AG08396 (cell line): Measurements from ENCODE around the gene ARL4D.

Experiments used
- DNase-seq: peaks from one replicate; pipeline ENCODE4 v3.0.0; 2012; ENCODE audit warnings: low spot score, mixed read lengths

Gene ARL4D

GRCh38 chr17:43427362-43428043, 28.7 kb downstream of the ARL4D start:
- DNase-seq = no peak

- DNase-seq = no peak
These were observed 29.7 kb downstream of the ARL4D start for GRCh38 chr17:43428524-43428923.

DNA sequence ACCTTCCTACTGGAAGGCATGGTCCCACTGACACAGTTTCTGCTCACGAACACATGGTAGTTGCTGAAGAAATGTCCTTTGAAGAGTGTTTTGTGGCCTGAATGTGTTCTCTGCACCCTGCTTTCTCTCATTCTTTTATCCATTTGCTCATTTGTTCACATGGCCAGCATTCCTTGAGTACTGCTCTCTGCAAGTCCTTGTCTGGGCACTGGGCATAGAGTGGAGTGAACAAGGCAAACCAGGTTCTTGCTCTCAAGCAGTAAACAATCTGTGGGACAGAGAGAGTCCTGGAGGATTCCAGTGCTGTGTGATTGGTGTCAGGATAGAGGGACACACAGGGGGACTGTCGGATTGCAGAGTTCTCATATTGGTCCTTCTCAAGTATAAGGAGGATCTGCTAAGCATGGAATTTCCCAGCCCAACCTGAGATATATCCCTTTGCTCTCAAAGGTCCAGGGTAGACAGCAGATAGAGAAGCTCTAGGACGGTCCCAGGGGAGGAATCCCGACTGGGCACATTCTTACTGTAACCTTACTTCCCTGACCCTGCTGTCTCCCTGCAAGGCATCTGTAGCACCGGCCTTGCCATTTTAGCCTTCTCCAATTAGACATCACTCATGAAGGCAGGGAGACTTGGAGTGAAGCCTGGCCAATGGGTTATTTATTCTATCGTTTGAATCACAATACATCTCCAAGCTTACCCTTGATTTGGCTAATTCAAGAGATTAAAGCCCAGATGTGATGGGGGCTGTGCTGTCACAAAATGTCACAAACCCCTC, 32.3 kb downstream of the ARL4D start:
- DNase-seq = no peak

DNA sequence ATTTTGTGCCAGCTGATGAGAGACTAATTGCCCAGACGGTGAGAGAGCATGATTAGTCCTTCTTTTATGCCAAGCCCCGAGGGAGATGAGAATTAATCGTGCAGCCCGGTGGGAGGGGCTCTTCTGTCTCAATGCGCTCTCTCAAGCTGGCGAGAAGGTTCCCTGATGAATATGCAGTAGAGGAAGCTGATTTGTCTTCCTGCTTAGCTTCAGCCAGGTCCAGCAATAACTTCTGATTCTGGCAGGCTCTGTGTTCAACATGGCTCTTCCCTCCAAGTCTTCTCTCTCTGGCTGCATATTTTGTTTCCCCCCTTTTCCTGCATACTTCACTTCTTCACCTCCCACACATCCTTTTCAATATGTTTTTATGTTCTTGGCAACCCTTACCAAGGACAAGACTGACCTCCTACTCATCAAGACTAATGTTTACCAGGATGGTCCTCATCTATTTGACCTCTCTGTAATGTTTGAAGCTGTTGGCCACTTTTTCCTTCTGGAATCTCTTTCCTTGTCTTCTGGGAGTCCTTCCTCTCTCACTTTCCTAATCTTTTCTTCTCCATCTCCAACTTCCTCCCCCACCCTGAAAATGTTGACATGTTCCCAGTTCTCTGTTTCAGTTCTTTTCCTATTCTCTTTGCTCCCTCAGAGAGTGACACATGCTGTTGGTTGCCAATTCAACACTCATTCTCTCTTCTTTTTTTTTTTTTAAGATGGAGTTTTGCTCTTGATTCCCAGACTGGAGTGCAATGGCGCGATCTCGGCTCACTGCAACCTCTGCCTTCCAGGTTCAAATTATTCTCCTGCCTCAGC, 33.1 kb downstream of the ARL4D start:
- no peak for DNase-seq

DNA sequence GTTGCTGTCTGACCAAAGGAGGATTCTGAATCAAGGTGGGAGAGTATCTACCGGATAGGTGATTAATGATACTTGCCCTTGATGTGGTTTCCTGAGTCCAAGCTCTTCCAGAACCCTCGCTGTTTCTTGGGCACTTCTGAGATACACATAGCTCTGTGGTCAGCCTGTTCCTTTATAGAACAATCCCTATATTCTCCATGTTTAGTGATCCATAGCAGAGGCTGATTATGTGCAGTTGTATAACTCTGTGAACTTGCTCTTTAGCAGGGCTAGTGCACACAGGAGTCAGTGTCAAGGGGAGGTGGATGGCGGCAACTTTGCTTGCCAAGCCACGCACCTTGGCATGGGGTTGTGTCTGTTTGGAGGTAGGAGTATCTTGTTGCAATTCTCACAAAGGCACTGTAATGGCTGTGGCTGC, 36.1 kb downstream of the ARL4D start:
- DNase-seq = no peak

GRCh38 chr17:43437756-43438155, 39.0 kb downstream of the ARL4D start:
- DNase-seq = no peak

DNA sequence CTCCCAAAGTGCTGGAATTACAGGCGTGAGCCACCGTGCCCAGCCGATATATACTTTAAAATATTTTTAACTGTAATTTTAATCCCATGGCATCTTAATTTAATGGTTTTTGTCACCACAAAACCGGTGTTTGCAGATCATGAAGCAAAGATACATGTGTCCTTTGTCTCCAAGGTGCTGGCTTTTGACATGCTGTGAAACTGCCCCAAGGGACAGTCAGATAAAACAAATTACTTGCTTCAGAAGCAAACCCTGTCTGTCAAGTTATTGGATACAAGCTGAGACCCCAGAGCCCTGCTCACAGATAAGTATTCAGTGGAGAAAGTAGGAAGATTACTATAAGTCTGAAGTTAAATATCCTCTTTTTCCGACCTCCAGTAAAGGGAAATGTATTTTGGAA, 39.8 kb downstream of the ARL4D start:
- DNase-seq = no peak

DNA sequence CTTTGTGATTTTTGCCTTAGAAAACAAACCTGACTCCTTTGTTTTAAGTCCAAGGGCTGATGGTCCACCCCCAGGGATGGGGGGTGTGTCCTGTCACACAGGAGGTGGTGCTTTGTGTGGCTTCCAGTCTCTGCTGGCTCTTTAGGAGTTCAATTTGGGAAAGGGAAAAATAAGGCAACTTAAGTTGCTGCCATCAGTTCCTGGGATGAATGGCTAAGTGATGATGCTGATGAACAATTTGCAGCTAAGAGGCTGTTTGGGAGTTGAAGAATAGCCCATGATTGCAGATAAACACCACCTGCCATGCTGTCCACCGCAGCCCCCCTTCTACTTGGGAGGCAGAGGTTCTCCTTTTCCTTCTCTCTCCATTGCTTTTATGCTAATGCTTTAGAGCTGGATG, 40.2 kb downstream of the ARL4D start:
- DNase-seq = no peak

GRCh38 chr17:43442711-43443110, 43.9 kb downstream of the ARL4D start:
- no peak for DNase-seq

DNA sequence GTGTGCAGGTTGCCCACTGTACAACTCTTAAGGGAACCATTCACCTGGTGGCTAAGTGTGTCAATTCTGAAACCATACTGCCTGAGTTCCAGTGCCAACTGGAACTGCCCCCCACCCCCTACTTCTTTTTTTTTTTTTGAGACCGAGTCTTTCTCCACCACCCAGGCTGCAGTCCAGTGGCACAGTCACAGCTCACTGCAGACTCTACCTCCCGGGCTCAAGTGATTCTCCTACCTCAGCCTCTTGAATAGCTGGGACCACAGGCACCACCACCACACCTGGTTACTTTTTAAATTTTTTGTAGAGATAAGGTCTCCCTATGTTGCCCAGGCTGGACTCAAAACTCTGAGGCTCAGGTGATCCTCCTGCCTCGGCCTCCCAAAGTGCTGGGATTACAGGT, 44.6 kb downstream of the ARL4D start:
- DNase-seq = no peak

- DNase-seq = peak; percentile 36
These were observed 45.6 kb downstream of the ARL4D start for GRCh38 chr17:43444223-43445008.

DNA sequence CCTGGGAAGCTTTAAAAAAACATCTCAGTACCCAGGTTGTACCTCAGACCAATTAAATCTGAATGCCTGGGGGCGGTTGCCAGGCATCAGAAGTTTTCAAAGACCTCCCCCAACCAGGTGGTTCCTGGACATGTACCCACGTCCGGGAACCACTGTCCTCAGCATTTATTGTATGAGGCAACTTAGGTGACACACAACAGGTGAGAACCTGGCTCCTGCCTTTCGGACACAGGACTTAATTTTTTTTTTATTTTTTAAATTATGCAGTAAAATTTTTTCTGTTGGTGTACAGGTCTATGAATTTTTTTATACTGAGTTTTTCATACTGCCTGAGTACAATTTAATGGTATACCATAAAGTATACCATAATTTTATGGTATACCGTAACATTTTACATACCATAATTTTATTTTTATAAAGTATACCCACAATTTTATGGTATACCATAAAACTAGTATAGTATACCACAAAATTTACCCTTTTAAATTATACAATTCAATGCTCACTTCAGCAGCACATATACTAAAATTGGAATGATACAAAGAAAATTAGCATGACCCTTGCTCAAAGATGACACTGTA, 46.3 kb downstream of the ARL4D start:
- no peak for DNase-seq

DNA sequence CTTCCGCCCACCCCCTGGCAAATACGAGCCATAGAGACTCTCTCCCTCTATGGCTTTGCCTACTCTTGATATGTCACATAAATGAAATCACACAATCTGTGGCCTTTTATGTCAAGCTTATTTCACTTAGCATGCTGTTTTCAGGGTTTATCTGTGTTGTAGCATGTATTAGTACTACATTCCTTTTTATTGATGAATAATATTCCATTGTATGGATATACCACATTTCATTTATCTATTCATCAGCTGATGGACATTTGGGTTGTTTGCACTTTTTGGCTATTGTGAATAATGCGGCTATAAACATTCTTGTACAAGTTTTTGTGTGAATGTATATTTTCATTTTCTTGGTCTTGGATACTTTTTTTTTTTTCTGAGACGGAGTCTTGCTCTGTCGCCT, 48.0 kb downstream of the ARL4D start:
- DNase-seq = no peak

DNA sequence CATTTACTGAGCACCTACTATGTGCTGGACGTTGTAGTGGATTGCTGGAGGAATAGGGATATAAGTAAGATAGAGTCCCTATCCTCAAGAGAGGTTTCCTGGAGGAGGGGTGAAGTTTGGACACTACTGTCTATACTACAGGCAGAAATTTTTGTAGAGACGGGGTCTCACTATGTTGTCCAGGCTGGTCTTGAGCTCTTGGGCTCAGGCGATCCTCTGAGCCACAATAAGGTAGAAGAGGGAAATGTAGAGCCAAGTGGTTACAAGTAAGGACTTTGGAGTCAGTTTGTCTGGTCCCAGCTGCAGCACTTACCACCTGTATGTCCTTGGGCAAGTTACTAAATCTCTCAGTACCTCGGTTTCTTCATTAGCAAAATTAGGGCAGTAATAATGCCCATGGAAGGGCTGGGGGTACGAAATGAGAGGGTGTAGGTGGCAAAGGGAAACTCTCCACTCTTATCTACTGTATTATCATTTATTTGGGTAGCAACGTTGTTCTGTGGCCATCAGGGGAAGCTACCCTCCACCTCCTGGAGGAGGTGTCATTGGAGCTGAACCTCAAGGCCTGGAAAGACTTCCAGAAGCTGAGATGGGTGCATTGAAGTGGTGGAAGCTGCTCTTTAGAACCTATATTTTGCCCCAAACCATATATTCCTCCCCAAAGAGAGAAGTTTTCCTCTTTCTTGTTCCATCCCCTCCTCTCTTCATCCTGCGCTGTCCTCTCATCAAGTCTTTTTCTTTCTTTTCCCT, 50.1 kb downstream of the ARL4D start:
- no peak for DNase-seq

GRCh38 chr17:43449470-43450248, 50.9 kb downstream of the ARL4D start:
- DNase-seq = no peak
